CD4-positive, alpha-beta T cell treated with Interleukin-17A for 1 hour (primary cell): ENCODE data around the gene HDAC5.
A peak's percentile ranks its signal among the peaks of the same experiment; 100 is the strongest.
"Not testable (repeated sequence)": the region's sequence is repeated elsewhere in the genome, so short reads cannot be mapped to it uniquely, and the experiment has no call there.

Experiments
- DNase-seq: peaks from one replicate; pipeline ENCODE4 v3.0.0-alpha.2; 2020

Gene HDAC5

DNA sequence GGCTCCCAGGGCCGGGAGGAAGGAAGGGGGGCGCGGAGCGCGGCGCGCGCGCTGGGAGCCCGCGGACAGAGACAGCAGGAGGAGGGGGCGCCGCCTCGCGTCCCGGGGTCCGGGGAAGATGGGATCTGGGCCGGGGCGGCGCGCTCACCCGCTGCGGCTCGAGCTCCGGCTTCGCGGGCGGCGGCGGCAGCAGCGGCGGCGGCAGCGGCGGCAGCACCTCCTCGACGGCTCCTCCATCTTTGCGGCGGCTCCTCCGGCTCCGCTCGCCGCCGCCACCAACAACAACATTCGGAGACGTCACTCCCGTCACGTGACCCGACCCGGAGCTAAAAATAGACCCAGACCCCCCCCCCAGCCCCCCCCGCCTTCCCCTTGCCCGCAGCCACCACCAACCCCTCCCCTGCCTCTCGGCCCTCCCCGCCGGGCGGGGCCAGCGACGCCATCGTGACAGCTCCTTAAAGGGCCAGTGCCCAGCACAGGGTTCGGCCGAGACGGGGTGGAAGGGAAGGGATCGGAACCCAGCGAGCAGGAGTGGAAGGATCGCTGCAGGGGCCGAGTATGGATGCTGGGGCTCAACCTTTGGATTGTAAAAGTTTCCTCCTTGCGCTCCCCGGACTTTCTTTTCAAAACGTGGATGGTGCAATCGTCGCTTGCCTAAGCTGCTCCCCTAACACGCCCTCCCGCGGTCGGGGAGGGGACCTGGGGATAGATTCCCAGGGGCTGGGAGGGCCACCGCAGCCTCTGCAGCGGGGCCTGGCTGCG lies at the start of gene HDAC5:
Gene HDAC5 (minus strand): TSS at position 286 of the 762 bp plus-strand sequence. CDS start 6,126 bp downstream, outside the sequence.
- peak; percentile 96 for DNase-seq

DNA sequence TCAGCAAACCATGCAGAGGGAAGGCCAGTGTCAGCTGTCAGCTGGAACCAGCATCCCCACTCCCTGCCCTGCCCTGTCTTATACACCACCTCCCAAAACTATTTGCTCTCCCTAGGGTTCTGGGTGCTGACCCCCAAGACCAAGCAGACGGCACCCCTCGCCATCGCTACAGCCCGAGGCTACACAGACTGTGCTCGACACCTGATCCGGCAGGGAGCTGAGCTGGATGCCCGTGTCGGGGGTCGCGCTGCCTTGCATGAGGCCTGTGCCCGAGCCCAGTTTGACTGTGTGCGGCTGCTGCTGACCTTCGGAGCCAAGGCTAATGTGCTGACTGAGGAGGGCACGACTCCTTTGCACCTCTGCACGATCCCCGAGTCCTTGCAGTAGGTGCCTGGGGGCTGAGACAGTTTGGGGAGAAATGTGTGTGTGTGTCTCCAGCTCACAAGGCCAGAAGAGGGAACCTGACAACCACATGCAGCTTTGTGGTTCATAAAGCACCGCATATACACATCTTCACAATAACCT lies 48.6 kb upstream of the HDAC5 start:
- no peak for DNase-seq

DNA sequence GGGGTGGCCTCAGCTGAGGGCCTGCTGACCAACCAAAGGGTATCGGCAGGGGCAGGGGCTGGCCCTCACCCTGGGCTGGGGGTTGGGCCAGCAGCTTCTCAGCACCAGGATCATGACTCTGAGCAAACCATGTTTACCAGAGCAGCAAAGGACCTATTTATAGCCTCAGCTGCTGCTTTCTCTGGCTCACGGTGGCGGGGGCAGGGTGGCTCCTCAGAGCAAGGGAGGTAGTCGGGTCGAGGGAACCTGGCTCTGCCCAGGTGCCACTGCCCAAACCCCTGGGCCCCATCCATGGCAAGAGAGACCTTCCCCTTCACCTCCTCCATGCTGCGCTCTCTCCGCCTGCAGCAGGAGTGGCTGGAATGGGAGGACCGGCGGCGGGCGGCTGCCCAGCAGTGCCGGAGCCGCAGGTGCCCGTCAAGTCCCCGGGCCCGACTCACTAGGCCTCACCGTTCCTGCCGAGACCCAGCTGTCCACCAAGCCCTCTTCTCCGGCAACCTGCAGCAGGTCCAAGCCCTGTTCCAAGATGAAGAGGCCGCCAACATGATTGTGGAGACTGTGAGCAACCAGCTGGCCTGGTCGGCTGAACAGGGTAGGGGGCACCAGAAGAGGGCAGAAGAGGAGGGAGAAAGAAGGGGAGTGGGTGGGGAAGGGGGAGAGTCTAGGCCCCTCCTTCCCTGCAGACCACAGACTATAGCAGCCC lies 47.2 kb upstream of the HDAC5 start, which contains the start of gene ASB16:
Gene ASB16 (plus strand): TSS at position 206 of the 703 bp plus-strand sequence. CDS start 86 bp downstream, at position 292.
- DNase-seq, result no peak

DNA sequence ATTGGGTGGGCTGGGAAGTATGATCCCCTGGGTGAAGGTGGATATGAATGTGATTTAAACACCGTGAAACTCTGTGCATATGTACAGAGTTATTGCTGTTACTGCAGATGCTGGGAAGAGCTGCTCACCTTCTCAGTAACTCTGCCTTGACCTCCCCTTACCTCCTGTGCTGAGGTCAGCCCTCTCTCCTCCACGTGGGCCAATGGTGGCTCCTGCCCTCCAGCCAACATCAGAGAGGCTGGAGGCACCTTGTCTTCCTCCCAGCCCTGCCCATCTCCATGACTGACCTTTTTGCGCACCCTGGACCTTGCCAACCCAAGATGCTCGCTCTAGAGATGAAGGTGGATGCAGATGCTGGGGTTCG lies 46.7 kb upstream of the HDAC5 start:
- DNase-seq, result no peak

DNA sequence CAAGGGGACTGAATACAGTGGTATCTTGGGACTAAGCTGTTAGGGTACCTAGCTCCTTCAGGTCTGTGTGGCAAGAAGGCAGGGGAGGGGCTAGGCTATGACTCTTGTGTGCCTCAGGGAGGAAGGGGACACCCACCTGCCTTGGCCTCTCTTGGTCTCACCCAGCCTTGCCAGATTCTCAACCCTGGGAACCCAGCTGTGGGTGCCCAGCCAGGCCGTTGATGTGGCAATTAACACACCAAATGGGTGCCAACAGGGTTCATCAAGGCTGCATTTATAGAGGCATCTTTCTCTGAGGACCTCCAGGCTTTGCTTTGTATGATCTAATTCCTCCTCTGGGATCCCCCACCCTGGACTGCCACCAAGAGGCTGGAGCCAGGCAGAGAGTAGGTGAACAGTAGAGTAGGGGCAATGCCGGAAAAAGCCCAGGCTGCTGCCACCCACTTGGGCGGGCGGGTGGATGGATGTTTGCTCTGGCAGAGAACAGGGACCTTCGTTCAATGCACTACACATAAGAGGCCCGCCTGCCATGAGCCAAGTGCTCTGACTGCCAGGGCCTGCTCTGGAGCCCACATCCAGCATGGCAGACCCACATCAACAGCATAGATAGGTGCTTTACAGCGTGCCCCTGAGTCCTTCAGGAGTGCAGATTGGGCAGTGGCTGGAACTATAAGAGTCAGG lies 43.9 kb upstream of the HDAC5 start:
- no peak for DNase-seq

DNA sequence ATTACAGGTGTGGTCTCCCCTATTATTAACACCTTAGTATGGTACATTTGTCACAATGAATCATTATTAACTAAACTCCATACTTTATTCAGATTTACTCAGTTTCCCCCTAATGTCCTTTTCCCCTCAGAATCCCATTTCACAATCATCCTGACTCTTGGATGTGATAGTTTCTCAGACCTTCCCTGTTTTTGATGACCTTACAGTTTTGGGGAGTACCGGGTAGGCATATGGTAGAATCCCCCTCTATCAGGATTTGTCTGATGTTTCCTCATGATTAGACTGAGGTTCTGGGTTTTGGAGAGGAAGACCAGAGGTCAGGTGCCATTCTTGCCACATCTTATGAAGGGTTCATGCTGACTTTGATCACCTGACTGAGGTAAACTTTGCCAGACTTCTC lies 41.0 kb upstream of the HDAC5 start:
- DNase-seq, result no peak

DNA sequence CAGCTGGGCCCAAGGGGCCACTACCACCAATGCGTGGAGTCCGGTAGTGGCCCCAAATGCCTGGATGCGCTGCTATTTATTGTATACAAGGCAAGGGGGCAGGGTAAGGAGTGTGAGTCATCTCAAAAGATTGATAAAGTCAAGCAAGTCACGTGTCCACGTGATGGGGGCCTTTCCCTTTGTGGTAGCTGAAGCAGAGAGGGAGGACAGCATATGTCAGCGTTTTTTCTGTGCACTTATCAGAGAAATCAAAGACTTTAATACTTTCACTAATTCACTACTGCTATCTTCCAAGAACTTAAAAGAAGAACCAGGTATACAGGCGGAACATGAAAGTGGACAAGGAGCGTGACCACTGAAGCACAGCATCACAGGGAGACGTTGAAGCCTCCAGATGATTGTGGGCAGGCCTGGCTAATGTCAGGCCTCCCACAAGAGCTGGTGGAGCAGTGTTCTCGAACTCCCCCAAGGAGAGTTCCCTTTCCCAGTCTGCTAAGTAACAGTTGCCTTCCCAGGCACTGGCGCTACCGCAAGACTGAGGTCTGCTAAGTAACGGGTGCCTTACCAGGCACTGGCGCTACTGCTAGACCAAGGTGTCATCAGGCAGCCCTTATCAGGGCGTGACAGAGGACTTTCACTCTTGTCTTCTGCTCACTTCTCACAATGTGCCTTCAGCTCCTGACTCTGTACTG lies 36.2 kb upstream of the HDAC5 start:
- peak; percentile 65 for DNase-seq

DNA sequence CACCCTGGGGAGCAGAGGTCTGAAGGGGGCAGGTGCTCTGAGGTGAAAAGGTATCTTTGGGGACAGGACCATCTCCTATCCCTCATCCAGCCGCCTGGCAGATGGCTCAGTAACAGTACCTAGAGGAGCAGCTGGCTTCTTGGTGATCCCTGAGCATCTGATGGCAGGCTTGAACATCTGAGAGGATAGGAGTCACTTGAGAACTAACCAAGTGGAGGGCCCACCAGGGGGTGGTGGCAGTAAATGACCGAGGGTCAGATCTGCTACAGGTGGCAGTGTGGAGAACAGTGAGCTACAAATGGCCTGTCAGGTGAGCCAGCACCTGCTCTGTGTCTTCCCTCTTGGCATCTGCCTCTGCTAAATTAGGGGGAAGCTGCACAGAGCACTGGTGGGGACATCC lies 32.0 kb upstream of the HDAC5 start:
- DNase-seq, result no peak

DNA sequence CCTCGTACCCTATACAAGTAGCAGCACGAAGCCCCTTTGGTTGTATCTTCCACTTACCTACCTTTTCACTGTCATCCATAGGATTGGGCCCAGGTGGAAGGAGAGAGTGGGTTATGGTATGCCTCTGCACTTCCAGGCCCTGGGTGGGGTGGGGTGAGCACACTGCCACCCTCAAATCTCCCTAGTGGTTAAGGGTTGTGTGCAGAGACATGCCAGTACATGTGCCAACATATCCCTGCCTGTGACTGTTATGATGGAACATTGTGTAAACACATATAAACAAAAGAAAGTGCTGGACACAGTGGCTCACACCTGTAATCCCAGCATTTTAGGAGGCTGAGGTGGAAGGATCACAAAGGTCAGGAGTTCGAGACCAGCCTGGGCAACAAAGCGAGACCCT lies 29.4 kb upstream of the HDAC5 start:
- DNase-seq, result no peak

DNA sequence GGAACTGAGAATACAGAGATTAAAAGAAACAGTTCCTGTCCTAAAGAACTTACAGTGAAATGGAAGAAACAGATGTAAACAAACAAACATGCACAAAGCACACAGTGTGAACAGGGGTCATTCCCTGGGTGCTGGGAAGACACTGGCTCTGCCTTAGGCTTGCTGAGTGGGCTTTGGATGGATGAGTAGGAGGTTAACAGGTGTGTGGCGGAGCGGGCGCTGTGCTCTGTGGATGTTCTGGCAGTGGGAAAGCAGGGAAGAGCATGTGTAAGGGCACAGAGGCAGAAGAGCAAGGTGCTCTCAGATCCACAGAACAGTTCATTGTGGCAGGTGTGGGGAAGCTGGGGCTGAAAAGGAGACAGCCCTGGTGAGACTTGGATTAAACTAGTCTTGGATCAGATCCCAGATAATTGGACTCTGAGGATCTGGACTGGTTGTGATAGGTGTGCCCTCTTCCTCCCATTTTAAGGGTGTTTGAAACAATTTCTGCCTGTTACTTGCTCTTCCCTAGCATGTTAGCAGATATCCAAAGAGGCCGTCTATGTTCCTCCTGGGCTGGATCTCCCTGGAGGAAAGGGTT lies 26.4 kb upstream of the HDAC5 start:
- DNase-seq, result no peak

DNA sequence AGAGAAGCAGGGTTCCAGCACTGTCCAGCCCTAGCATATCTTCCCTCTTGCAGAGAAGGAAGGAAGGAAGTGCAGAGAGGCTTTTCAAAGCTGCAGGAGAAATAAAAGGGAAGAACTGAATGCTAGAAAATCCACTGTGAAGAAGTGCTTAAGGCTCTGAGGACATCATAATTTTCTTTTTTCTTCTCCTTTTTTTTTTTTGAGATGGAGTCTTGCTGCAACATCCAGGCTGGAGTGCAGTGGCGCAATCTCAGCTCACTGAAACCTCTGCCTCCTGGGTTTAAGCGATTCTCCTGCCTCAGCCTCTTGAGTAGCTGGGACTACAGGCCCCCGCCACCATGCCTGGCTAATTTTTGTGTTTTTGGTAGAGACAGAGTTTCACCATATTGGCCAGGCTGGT lies 25.6 kb upstream of the HDAC5 start:
- DNase-seq, result not testable (repeated sequence)

DNA sequence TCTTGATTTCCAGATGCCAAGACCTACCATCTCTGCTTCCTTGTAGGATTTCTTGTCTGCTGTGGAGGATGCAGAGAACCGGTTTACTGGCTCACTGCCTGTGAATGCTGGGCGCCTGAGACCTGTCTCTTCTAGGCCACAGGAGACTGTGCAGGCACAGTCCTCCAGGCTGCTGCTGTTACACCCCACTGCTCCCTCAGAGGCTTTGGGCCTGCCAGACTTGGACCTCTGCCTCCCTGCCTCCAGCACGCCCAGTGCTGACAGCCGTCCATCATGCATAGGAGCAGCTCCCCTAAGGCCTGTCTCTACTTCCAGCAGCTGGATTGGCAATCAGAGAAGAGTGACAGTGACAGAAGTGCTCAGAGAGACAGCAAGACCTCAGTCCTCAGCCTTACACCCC lies 24.4 kb upstream of the HDAC5 start:
- no peak for DNase-seq

DNA sequence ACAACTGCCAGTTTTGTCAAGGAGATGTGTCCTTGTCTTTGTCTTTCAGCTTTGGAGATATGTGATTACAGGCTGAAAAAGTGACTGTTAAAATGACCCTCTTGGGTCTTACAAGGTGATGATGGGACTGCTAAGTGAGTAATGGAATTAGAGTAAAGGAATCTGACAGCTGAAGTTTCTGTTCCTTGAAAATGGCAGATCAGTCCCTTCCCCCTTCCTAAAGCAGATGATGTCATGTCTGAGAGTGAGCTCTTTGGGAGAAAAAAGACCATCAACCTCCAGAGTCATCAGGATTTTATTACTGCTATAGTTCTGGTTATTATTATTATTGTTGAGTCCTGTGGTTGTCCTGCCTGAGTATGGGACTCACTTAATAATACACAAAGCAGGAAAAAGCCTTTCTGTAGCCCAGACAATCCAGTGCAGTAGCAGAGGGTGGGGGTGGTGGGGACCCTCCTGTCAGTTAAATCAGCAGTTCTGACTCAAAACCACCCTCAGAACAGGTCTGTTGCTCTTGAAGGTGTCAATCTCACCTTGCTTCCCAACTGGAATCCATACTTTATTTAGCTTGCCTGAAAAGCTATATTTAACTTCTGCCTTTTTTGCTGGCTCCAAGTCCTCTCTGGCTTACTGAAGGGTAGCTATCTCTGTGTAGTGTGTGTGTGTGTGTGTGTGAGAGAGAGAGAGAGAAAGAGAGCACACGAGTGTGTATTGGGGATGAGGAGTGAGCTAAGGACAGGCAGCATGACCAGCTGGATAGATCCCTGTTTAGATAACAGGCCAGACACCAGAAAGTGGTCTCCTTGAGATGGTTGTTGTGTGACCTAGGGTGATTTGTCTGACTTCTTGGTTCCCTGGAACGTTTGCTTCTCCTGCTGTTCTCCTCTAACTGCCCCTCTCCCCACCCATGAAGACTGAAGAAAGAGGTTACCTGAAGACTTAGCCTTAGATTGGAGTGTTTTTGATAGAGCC lies 23.2 kb upstream of the HDAC5 start:
- no peak for DNase-seq

DNA sequence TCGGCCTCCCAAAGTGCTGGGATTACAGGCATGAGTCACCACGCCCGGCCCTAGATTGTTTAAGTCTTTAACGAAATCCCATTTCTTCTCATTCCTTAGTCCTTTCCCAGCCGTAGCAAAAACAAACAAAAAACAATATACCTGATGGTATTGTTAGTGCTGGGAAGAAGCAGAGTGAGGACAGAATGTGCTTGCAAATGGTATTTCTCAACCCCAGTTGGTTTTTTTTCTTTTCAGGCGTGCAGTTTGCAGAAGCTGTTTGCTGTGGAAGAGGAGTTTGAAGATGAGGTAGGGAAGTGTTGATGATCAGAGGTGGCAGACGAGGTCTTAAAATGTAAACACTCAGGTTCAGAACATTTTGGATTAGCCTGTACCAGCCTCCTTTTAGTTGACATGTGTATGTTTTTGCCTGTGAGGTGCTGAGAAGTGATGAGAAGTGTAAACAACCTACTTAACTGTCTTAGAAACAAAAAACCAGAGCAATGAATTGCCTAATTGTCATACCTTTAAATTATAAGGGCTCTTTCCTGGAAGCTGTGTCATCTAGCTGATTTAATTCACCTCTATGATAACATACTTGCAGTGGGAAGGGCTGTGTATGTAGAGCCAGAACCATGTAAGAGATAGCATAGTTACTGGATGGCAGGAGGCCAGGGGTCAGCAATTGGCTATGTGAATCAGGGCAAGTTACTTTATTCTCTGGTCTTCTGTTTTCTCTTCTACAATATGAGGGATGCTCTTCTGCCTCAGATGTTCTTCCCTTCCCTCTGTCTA lies 21.7 kb upstream of the HDAC5 start:
- DNase-seq, result no peak

DNA sequence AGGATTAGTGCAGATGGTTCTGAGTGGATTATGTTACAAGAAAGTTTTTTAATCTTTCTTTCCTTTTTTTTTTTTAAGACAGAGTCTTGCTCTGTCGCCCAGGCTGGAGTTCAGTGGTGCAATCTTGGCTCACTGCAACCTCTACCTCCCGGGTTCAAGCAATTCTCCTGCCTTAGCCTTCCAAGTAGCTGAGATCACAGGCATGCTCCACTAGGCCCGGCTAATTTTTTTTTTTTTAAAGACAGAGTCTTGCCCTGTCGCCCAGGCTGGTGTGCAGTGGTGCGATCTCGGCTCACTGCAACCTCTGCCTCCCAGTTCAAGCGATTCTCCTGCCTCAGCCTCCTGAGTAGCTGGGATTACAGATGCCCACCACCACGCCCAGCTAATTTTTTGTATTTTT lies 20.5 kb upstream of the HDAC5 start:
- not testable (repeated sequence) for DNase-seq

DNA sequence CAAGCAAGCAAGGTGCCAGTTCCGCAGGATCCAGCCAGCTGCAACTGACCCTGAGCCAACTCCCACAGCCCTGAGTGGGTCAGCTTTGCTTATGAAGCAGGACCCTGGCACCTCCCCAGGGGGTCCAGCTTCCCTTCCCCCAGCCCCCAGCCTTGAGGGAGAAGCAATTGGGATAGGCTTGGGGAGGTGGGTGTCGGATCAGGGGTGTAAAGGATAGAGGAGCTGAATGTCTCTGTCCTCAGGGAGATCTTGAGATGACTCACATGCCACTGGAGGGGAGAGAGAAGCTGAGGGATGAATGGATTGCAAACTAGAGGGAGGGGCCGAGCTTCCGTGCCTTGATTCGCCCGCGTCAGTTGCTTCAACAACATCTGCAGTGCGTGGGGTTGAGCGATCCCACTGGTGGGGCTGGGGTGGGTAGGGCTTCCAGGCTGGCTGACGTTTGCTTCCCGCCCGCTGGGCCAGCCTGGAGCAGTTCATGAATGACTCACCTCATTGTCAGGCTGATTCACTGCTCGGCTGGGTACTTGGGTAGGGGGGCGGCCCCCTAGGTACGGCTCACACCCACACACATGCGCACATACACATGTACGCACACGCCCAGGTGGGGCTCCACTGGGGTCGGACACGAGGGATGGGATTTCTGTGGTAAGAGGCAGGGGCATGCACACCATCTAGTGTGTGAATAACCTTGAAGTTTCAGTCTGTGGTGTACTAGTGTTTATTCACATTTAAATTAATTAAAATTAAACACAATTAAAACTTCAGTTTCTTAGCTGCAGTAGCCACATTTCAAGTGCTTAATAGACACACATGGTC lies 14.7 kb upstream of the HDAC5 start:
- no peak for DNase-seq

DNA sequence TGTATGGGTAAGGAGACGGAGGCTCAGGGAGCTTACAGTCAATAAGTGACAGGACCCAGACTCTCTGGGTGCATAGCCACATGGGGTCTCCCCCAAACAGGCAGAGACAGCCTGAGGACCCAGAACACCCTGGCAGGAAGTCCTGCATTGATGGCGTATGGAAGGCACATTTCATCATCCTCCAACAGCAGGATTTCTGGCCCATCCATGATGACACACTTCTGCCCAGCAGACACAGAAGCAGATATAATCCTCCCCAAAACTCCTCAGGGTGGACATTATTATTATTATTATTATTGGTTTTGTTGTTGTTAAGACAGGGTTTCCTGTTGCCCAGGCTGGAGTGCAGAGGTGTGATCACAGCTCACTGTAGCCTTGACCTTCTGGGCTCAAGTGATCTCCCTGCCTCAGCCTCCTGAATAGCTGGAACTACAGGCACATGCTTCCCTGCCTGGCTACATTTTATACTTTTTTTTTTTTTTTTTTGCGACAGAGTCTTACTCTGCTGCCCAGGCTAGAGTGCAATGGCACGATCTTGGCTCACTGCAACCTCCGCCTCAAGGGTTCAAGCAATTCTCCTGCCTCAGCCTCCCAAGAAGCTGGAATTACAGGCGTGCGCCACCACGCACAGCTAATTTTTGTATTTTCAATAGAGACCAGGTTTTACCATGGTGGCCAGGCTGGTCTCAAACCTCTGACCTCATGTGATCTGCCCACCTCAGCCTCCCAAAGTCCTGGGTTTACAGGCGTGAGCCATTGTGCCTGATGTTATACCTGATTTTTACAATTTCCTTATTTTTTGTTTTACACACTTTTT lies 11.5 kb upstream of the HDAC5 start:
- no peak for DNase-seq

DNA sequence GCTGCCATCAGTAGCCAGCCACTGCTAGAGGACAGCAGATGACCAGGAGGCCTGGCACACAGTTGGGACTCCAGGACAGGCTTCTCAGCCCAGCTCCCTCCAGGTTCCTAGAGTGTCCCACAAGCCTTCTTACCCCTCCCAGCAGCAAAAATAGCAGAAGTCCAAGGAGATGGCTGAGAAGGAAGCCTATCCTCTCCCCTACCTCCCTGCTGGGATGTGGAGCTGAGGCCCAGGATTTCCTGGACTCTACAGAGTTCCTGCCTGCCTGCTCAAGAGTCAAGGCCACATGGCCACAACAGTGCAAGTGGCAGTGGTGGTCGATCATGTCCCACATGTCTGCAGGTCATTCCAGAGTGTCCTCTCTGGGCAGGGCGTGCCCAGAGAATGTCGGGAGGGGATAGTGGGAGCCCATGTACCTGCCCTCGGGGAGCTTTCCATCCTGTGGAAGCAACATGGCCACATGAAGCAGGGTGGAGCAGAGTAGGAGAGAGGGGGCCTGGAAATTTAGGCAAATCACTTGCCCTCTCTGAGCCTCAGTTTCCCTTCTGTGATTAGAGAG lies 10.6 kb upstream of the HDAC5 start:
- no peak for DNase-seq
